SK-N-SH treated with all-trans-retinoic acid at 6 μM for 48 hours (cell line): ENCODE results near the gene TAS2R7.

Experiments used
- ATAC-seq: fragments of 200-7000 bp; cut with Tn5 transposase; 3 replicates; pipeline ENCODE4 v1.9.1; 2020; ENCODE audit warnings: mild to moderate bottlenecking, moderate library complexity
- ARNTL ChIP-seq: fragments of 450-650 bp; formaldehyde crosslinking; IDR thresholded peaks from 2 replicates; pipeline ENCODE4 v1.5.0; 2020; ENCODE audit warnings: low read depth, mild to moderate bottlenecking, moderate library complexity, borderline replicate concordance
- BACH2 ChIP-seq: fragments of 250-450 bp; sonication (Bioruptor Pico); IDR thresholded peaks from 2 replicates; pipeline ENCODE4 v1.9.0; 2021; ENCODE audit warnings: mild to moderate bottlenecking, borderline replicate concordance
- CSDC2 ChIP-seq: fragments of 250-450 bp; sonication (Bioruptor Pico); IDR thresholded peaks from 2 replicates; pipeline ENCODE4 v1.5.0; 2020; ENCODE audit warnings: mild to moderate bottlenecking, moderate library complexity
- ESRRG ChIP-seq: fragments of 250-450 bp; sonication (Bioruptor Pico); IDR thresholded peaks from 2 replicates; pipeline ENCODE4 v1.6.1; 2021; ENCODE audit warnings: mild to moderate bottlenecking
- GLIS3 ChIP-seq: fragments of 250-450 bp; sonication (Bioruptor Pico); IDR thresholded peaks from 2 replicates; pipeline ENCODE4 v1.5.0; 2020; ENCODE audit warnings: mild to moderate bottlenecking, moderate library complexity
- ISL1 ChIP-seq: fragments of 250-450 bp; sonication (Bioruptor Pico); IDR thresholded peaks from 2 replicates; pipeline ENCODE4 v2.1.2; 2022; ENCODE audit warnings: mild to moderate bottlenecking, moderate library complexity
- OSR1 ChIP-seq: fragments of 250-450 bp; sonication (Bioruptor Pico); IDR thresholded peaks from 2 replicates; pipeline ENCODE4 v1.8.0; 2022; ENCODE audit warnings: moderate library complexity, mild to moderate bottlenecking, inconsistent platforms
- RARB ChIP-seq: fragments of 250-450 bp; sonication (Bioruptor Pico); IDR thresholded peaks from 2 replicates; pipeline ENCODE4 v1.8.0; 2021; ENCODE audit warnings: mild to moderate bottlenecking, moderate library complexity
- SNAI2 ChIP-seq: fragments of 250-450 bp; sonication (Bioruptor Pico); IDR thresholded peaks from 2 replicates; pipeline ENCODE4 v1.5.0; 2020; ENCODE audit warnings: mild to moderate bottlenecking, moderate library complexity
- TCF4 ChIP-seq: fragments of 250-450 bp; sonication (Bioruptor Pico); IDR thresholded peaks from 2 replicates; pipeline ENCODE4 v1.8.0; 2021; ENCODE audit warnings: mild to moderate bottlenecking, moderate library complexity, borderline replicate concordance
- TOX ChIP-seq: fragments of 250-450 bp; sonication (Bioruptor Pico); IDR thresholded peaks from 2 replicates; pipeline ENCODE4 v1.8.0; 2021; ENCODE audit warnings: mild to moderate bottlenecking, moderate library complexity, borderline replicate concordance
- TSHZ2 ChIP-seq: fragments of 250-450 bp; sonication (Bioruptor Pico); IDR thresholded peaks from 2 replicates; pipeline ENCODE4 v1.5.0; 2020; ENCODE audit warnings: mild to moderate bottlenecking, moderate library complexity
- ZC3H10 ChIP-seq: fragments of 250-450 bp; sonication (Bioruptor Pico); IDR thresholded peaks from 2 replicates; pipeline ENCODE4 v1.5.1; 2021; ENCODE audit warnings: mild to moderate bottlenecking, moderate library complexity
- ZFP3 ChIP-seq: fragments of 250-450 bp; sonication (Bioruptor Pico); IDR thresholded peaks from 2 replicates; pipeline ENCODE4 v1.5.0; 2020; ENCODE audit warnings: mild to moderate bottlenecking, moderate library complexity
- ZFP30 ChIP-seq: fragments of 450-650 bp; formaldehyde crosslinking; IDR thresholded peaks from 2 replicates; pipeline ENCODE4 v1.5.0; 2022; ENCODE audit warnings: mild to moderate bottlenecking, moderate library complexity
- ZNF70 ChIP-seq: fragments of 450-650 bp; formaldehyde crosslinking; IDR thresholded peaks from 2 replicates; pipeline ENCODE4 v1.5.0; 2020; ENCODE audit warnings: mild to moderate bottlenecking, moderate library complexity
- ZNF8 ChIP-seq: fragments of 450-650 bp; formaldehyde crosslinking; IDR thresholded peaks from 2 replicates; pipeline ENCODE4 v1.5.0; 2020; ENCODE audit warnings: mild to moderate bottlenecking, moderate library complexity
- TF ChIP-seq, protein P1 (sequence below): fragments of 250-450 bp; sonication (Bioruptor Pico); IDR thresholded peaks from 2 replicates; pipeline ENCODE4 v1.5.1; 2020; ENCODE audit warnings: low read depth, mild to moderate bottlenecking, moderate library complexity
- TF ChIP-seq, protein P2 (sequence below): fragments of 250-450 bp; sonication (Bioruptor Pico); IDR thresholded peaks from 2 replicates; pipeline ENCODE4 v1.8.0; 2020; ENCODE audit warnings: mild to moderate bottlenecking, moderate library complexity, borderline replicate concordance
- TF ChIP-seq, protein P3 (sequence below): fragments of 250-450 bp; sonication (Bioruptor Pico); IDR thresholded peaks from 2 replicates; pipeline ENCODE4 v1.5.1; 2021; ENCODE audit warnings: mild to moderate bottlenecking, moderate library complexity

The TAS2R7 gene

GRCh38 chr12:10829994-10830393 lies 27.6 kb upstream of the TAS2R7 start:
- TF ChIP-seq ZNF8 (CRISPR knock-in tag) = no peak
- TF ChIP-seq, protein P1, sequence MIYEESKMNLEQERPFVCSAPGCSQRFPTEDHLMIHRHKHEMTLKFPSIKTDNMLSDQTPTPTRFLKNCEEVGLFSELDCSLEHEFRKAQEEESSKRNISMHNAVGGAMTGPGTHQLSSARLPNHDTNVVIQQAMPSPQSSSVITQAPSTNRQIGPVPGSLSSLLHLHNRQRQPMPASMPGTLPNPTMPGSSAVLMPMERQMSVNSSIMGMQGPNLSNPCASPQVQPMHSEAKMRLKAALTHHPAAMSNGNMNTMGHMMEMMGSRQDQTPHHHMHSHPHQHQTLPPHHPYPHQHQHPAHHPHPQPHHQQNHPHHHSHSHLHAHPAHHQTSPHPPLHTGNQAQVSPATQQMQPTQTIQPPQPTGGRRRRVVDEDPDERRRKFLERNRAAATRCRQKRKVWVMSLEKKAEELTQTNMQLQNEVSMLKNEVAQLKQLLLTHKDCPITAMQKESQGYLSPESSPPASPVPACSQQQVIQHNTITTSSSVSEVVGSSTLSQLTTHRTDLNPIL (CRISPR knock-in tag) = no peak
- TF ChIP-seq RARB (CRISPR knock-in tag) = no peak
- TF ChIP-seq, all 23 proteins: peak for 0
- no peak for ATAC-seq

DNA sequence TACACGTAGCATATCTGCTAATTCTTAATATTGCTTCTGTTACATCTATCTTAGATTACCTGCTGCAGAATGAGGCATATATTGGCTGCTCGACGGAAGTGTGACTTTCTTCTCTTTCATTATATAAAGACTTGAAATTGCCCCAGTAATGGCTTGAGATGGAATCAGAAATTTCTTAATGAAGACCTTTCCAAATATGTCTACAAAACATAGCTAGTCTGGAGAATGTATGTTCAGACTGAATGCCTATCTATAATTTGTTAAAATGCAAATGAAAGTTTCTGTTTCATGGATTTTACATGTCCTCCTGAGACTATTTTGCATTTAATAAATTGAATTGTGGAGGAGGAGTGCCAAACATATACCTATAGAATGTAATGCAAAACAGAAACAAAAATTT lies 23.8 kb upstream of the TAS2R7 start, which contains the start of gene TAS2R10:
Gene TAS2R10, minus strand, starts transcription at position 101 of the 400 bp plus-strand sequence. Its CDS starts 89 bp downstream, at position 12.
- no peak for TF ChIP-seq TSHZ2 (CRISPR knock-in tag)
- no peak for TF ChIP-seq ZFP30 (CRISPR knock-in tag)
- no peak for TF ChIP-seq CSDC2 (CRISPR knock-in tag)
- TF ChIP-seq, protein P2, sequence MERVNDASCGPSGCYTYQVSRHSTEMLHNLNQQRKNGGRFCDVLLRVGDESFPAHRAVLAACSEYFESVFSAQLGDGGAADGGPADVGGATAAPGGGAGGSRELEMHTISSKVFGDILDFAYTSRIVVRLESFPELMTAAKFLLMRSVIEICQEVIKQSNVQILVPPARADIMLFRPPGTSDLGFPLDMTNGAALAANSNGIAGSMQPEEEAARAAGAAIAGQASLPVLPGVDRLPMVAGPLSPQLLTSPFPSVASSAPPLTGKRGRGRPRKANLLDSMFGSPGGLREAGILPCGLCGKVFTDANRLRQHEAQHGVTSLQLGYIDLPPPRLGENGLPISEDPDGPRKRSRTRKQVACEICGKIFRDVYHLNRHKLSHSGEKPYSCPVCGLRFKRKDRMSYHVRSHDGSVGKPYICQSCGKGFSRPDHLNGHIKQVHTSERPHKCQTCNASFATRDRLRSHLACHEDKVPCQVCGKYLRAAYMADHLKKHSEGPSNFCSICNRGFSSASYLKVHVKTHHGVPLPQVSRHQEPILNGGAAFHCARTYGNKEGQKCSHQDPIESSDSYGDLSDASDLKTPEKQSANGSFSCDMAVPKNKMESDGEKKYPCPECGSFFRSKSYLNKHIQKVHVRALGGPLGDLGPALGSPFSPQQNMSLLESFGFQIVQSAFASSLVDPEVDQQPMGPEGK = no peak
- no peak for TF ChIP-seq OSR1 (CRISPR knock-in tag)
- TF ChIP-seq, protein P1 (CRISPR knock-in tag) = no peak
- TF ChIP-seq ESRRG (CRISPR knock-in tag) = no peak
- no peak for TF ChIP-seq ZFP3 (CRISPR knock-in tag)
- no peak for TF ChIP-seq ZC3H10 (CRISPR knock-in tag)
- TF ChIP-seq TCF4 (CRISPR knock-in tag) = no peak
- no peak for TF ChIP-seq ARNTL (CRISPR knock-in tag)
- TF ChIP-seq, protein P3, sequence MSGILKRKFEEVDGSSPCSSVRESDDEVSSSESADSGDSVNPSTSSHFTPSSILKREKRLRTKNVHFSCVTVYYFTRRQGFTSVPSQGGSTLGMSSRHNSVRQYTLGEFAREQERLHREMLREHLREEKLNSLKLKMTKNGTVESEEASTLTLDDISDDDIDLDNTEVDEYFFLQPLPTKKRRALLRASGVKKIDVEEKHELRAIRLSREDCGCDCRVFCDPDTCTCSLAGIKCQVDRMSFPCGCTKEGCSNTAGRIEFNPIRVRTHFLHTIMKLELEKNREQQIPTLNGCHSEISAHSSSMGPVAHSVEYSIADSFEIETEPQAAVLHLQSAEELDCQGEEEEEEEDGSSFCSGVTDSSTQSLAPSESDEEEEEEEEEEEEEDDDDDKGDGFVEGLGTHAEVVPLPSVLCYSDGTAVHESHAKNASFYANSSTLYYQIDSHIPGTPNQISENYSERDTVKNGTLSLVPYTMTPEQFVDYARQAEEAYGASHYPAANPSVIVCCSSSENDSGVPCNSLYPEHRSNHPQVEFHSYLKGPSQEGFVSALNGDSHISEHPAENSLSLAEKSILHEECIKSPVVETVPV (CRISPR knock-in tag) = no peak
- TF ChIP-seq SNAI2 (CRISPR knock-in tag) = no peak
- TF ChIP-seq ZNF70 = no peak
- no peak for TF ChIP-seq BACH2
- no peak for TF ChIP-seq GLIS3 (CRISPR knock-in tag)
- TF ChIP-seq ISL1 (CRISPR knock-in tag) = no peak
- TF ChIP-seq RARB (CRISPR knock-in tag) = no peak
- no peak for TF ChIP-seq TOX
- TF ChIP-seq, all 23 proteins: peak for 0
- no peak for ATAC-seq

GRCh38 chr12:10824957-10825356 lies 22.5 kb upstream of the TAS2R7 start:
- ATAC-seq = no peak
- TF ChIP-seq ZNF70 (no peak), ARNTL (CRISPR knock-in tag) (no peak), ESRRG (CRISPR knock-in tag) (no peak)
- TF ChIP-seq, protein P1 (CRISPR knock-in tag) = no peak
